CD14-positive monocyte (primary cell): ENCODE results near the gene NCOA6. TPM values are rescaled to one million over a fixed set of nuclear protein-coding genes. Genes with fewer than 3 reads are reported as not detected.

Experiments
- DNase-seq, 3 donors: peaks; one replicate each; pipeline ENCODE4 v3.0.0-alpha.2; 2011 to 2022
- H2AFZ ChIP-seq: 2 replicates; pipeline ENCODE4 v1.6.0; 2012; ENCODE audit warnings: mild to moderate bottlenecking, low read depth, low read length, inconsistent platforms; ENCODE audit not compliant: insufficient read depth, poor library complexity, severe bottlenecking
- H3K27ac ChIP-seq, 2 donors: 1 replicate in 1 of 2; 2 replicates in 1 of 2; pipeline ENCODE4 v1.5.1; 2012 to 2013; ENCODE audit warnings: low read length in 2 of 2, control low read depth in 1 of 2, inconsistent platforms in 1 of 2, low read depth in 1 of 2, mild to moderate bottlenecking in 1 of 2
- H3K27me3 ChIP-seq, 2 donors: one replicate each; pipeline versions ENCODE4 v1.6.0 to v1.6.1; 2011 to 2013; ENCODE audit warnings: low read length in 2 of 2; ENCODE audit not compliant: control insufficient read depth in 2 of 2, insufficient read depth in 2 of 2
- H3K36me3 ChIP-seq, 2 donors: replicated peaks in 1 of 2; 1 replicate in 1 of 2; 2 replicates in 1 of 2; pipeline versions ENCODE4 v1.5.1 to v1.6.1; 2012 to 2013; ENCODE audit warnings: low read length in 2 of 2, control low read depth in 1 of 2, inconsistent platforms in 1 of 2, mild to moderate bottlenecking in 1 of 2; ENCODE audit not compliant: insufficient read depth in 2 of 2, control insufficient read depth in 1 of 2
- H3K4me1 ChIP-seq, 2 donors: 1 replicate in 1 of 2; 2 replicates in 1 of 2; pipeline versions ENCODE4 v1.5.1 to v1.6.1; 2012 to 2013; ENCODE audit warnings: low read length in 2 of 2, control low read depth in 1 of 2, inconsistent platforms in 1 of 2, mild to moderate bottlenecking in 1 of 2, moderate library complexity in 1 of 2; ENCODE audit not compliant: insufficient read depth in 2 of 2, control insufficient read depth in 1 of 2
- H3K4me2 ChIP-seq: replicated peaks from 2 replicates; pipeline ENCODE3; 2012; ENCODE audit warnings: low read length, moderate library complexity, mild to moderate bottlenecking; ENCODE audit not compliant: poor library complexity, severe bottlenecking; ENCODE audit errors: extremely low read depth
- H3K4me3 ChIP-seq, 3 experiments: fragments of 200-600 bp in 1 of 3; sonication (generic) in 1 of 3; replicated peaks in 1 of 3; 1 replicate in 2 of 3; 2 replicates in 1 of 3; pipeline ENCODE4 v1.5.1; 2011 to 2013; ENCODE audit warnings: low read length in 3 of 3, mild to moderate bottlenecking in 3 of 3, control low read depth in 2 of 3, low read depth in 2 of 3, inconsistent platforms in 1 of 3, moderate library complexity in 1 of 3
- H3K79me2 ChIP-seq: 2 replicates; pipeline ENCODE4 v1.6.0; 2012; ENCODE audit warnings: mild to moderate bottlenecking, control low read depth, inconsistent platforms, low read length, moderate library complexity; ENCODE audit not compliant: insufficient read depth
- H3K9ac ChIP-seq: 2 replicates; pipeline ENCODE4 v1.6.0; 2017; ENCODE audit warnings: low read length, mild to moderate bottlenecking; ENCODE audit not compliant: insufficient read depth, poor library complexity, severe bottlenecking
- H3K9me3 ChIP-seq, 2 donors: replicated peaks in 1 of 2; 1 replicate in 1 of 2; 2 replicates in 1 of 2; pipeline versions ENCODE4 v1.5.1 to v1.6.1; 2012 to 2013; ENCODE audit warnings: low read length in 2 of 2, control low read depth in 1 of 2; ENCODE audit not compliant: control insufficient read depth in 1 of 2, insufficient read depth in 1 of 2
- H4K20me1 ChIP-seq: 2 replicates; pipeline ENCODE4 v1.6.0; 2012; ENCODE audit warnings: mild to moderate bottlenecking, low read length, control low read depth, moderate library complexity; ENCODE audit not compliant: insufficient read depth
- H3K27ac Mint-ChIP-seq, 7 donors: one replicate each; pipeline ENCODE4 v1.8.0; 2020; ENCODE audit warnings: mild to moderate bottlenecking in 7 of 7, mixed read lengths in 7 of 7, moderate library complexity in 6 of 7, inconsistent platforms in 2 of 7
- H3K27me3 Mint-ChIP-seq, 3 donors: one replicate each; pipeline ENCODE4 v1.8.0; 2021 to 2022; ENCODE audit warnings: low read depth in 3 of 3, mild to moderate bottlenecking in 3 of 3, mixed read lengths in 3 of 3, moderate library complexity in 3 of 3, inconsistent platforms in 1 of 3
- H3K36me3 Mint-ChIP-seq, 2 donors: one replicate each; pipeline ENCODE4 v1.8.0; 2020; ENCODE audit warnings: mixed read lengths in 2 of 2, inconsistent platforms in 1 of 2, mild to moderate bottlenecking in 1 of 2
- H3K4me1 Mint-ChIP-seq: one replicate; pipeline ENCODE4 v1.8.0; 2020; ENCODE audit warnings: mild to moderate bottlenecking, mixed read lengths
- H3K4me3 Mint-ChIP-seq, 2 donors: one replicate each; pipeline ENCODE4 v1.8.0; 2020; ENCODE audit warnings: mild to moderate bottlenecking in 2 of 2, mixed read lengths in 2 of 2, moderate library complexity in 1 of 2
- H3K9me3 Mint-ChIP-seq, 7 donors: one replicate each; pipeline ENCODE4 v1.8.0; 2020 to 2022; ENCODE audit warnings: mixed read lengths in 7 of 7, mild to moderate bottlenecking in 6 of 7, moderate library complexity in 6 of 7, inconsistent platforms in 2 of 7
- CTCF ChIP-seq: fragments of 200-600 bp; IDR thresholded peaks from one replicate; pipeline ENCODE4 v1.8.0; 2022; ENCODE audit warnings: antibody characterized with exemption, mild to moderate bottlenecking
- WGBS: methylation state at CpG from one replicate; pipeline ENCODE4 v1.1.5; 2013; ENCODE audit warnings: missing lambda C conversion rate; ENCODE audit not compliant: insufficient coverage; 5-methylcytosine and 5-hydroxymethylcytosine counted together
- intact Hi-C, 2 donors: fragments of 100-400 bp; cut with micrococcal nuclease; formaldehyde crosslinking; loops; one replicate each; pipeline versions ENCODE4 v1.15.0 to v1.15.1; 2023
- polyA plus RNA-seq, 3 donors: library from polyadenylated mRNA; depleted of rRNA in 1 of 3; unstranded in 2 of 3; stranded (reverse) in 1 of 3; fragments of 300-500 nt in 2 of 3; fragments of >200 nt in 1 of 3; fragmentation: Illumina TruSeq in 2 of 3; gene quantifications; 1 replicate in 2 of 3; 2 replicates in 1 of 3; pipeline ENCODE4 v1.2.3, GENCODE V29; 2012 to 2021
- small RNA-seq: library from RNA; depleted of rRNA; stranded (forward); fragments of <200 nt; gene quantifications from one replicate; pipeline ENCODE3, GENCODE V24; 2012; ENCODE audit warnings: low read depth; ENCODE audit not compliant: insufficient read length

NCOA6 gene
- polyA plus RNA-seq, 3 donors = 2.8 to 19.0 (median 3.9) TPM

DNA sequence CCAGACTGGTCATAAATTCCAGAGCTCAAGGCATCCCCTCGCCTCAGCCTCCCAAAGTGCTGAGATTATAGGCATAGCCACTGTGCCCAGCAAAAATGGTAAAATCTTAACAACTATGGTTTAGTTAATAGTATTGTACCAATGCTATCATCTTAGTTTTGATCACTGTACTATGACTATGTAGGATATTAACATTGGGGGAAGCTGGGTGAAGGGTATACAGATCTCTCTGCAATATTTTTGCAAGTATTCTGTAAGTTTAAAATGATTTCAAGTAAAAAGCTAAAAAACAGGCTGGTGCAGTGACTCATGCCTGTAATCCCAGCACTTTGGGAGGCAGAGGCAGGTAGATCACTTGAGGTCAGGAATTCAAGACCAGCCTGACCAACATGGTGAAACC lies 156.4 kb downstream of the NCOA6 start:
- no peaks in the 10 kb centered on the region for H3K36me3 ChIP-seq
- no peaks in the 10 kb centered on the region for H3K9me3 ChIP-seq
- no peaks in the 10 kb centered on the region for H3K27me3 ChIP-seq
- no peak overlapping the region for H3K4me2 ChIP-seq
- no peak for DNase-seq
- Mint-ChIP-seq H3K27me3 (peaks cover 0 to 1% (median 0%) of the 10 kb centered on the region in 3 donors), H3K27ac (peak overlapping the region in 1 of 7 donors; percentile 40), H3K4me1 (no peaks in the 10 kb centered on the region), H3K36me3 (no peaks in the 10 kb centered on the region), H3K9me3 (peaks cover 0 to 6% (median 0%) of the 10 kb centered on the region in 7 donors), H3K4me3 (no peak overlapping the region)
- no peaks in the 10 kb centered on the region for H3K4me1 ChIP-seq
- no peak overlapping the region for H3K9ac ChIP-seq
- peaks cover 41% of the 10 kb centered on the region for H3K79me2 ChIP-seq
- H3K27ac ChIP-seq = no peak overlapping the region
- H4K20me1 ChIP-seq = no peaks in the 10 kb centered on the region
- WGBS = no CpG with 5 or more reads among the region's 1 CpG
- no peak overlapping the region for H2AFZ ChIP-seq
- no peak for TF ChIP-seq CTCF
- intact Hi-C loops = no loop called here
- no peak overlapping the region for H3K4me3 ChIP-seq

Small RNA genes lying within 50 kb of the gene (small RNA-seq; reads per million reads assigned to genes)
- gene AL118520.1 = not detected

Other genes starting within 250 kb of the NCOA6 start
- 10 to 100 TPM in 2 of 3 donors, 1 to 10 TPM in 1; 5.8 to 11.3 (median 10.9) TPM for gene PIGU, start 148.6 kb downstream of the NCOA6 start, polyA plus RNA-seq
- gene TP53INP2, start 121.3 kb downstream of the NCOA6 start, polyA plus RNA-seq = 10 to 100 TPM in 1 of 3 donors, under 1 TPM in 2; 0.46 to 20.6 (median 0.66) TPM
- 10 to 100 TPM in 1 of 3 donors, 1 to 10 TPM in 2; 2.1 to 10.3 (median 2.4) TPM for gene GGT7, start 47.2 kb upstream of the NCOA6 start, polyA plus RNA-seq
- 10 to 100 TPM; 37.7 to 67.2 (median 48.4) TPM for gene ACSS2, start 51.0 kb upstream of the NCOA6 start, polyA plus RNA-seq
- gene GSS, start 130.2 kb upstream of the NCOA6 start, polyA plus RNA-seq = 10 to 100 TPM; 30.4 to 52.9 (median 34.0) TPM
- gene MYH7B, start 130.2 kb upstream of the NCOA6 start, polyA plus RNA-seq = under 1 TPM in 1 of 3 donors, not detected in 2; 0.75 TPM